GM12872 (cell line): ENCODE results near the gene OSGEP.

Experiments
- TF ChIP-seq, protein P1 (sequence below): IDR thresholded peaks from 3 replicates; pipeline ENCODE4 v1.5.1; 2011; ENCODE audit warnings: low read depth, mild to moderate bottlenecking, low read length, moderate library complexity; ENCODE audit not compliant: insufficient read depth

The OSGEP gene

DNA sequence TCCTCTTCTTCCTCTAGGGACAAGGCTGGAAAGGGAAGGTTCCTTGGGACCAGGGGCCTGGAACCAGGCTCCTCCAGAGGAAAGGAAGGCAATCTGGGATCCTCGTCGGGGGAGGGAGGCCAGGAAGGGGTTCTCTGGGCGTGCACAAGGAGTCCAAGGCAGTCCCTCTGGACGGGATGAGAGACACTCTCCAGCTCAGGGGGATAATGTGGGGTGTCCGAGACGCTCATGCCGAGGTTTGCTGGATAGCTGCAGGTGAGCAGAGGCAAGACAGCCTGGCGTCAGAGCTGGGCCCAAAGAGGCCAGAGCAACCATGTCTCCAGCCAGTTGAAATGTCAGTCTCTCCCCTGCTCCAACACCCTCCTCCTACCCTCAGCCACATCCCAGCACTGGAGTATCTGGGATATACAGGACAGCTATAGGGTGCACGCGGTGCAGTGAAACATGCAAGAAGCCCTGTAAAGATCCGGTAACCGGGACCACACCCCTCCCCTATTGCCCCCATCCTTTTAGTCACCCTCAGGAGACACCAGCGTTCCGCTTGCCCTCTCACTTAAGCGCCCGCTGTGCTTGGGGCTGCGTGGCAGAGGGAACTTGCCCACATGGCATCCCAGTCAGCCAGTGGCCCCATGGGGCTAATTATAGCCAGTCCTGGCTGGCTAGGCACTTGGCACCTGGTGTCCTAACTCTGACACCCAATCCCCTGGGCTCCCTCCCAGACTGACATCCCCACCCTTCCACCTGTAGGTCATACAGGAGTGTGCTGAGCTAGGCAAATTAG lies 18.8 kb downstream of the OSGEP start, which contains the start of gene KLHL33:
TSS of gene KLHL33 (minus strand) at position 585 of the 781 bp plus-strand sequence. CDS start at position 230, 355 bp downstream.
- TF ChIP-seq, protein P1, sequence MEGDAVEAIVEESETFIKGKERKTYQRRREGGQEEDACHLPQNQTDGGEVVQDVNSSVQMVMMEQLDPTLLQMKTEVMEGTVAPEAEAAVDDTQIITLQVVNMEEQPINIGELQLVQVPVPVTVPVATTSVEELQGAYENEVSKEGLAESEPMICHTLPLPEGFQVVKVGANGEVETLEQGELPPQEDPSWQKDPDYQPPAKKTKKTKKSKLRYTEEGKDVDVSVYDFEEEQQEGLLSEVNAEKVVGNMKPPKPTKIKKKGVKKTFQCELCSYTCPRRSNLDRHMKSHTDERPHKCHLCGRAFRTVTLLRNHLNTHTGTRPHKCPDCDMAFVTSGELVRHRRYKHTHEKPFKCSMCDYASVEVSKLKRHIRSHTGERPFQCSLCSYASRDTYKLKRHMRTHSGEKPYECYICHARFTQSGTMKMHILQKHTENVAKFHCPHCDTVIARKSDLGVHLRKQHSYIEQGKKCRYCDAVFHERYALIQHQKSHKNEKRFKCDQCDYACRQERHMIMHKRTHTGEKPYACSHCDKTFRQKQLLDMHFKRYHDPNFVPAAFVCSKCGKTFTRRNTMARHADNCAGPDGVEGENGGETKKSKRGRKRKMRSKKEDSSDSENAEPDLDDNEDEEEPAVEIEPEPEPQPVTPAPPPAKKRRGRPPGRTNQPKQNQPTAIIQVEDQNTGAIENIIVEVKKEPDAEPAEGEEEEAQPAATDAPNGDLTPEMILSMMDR, result no peak

DNA sequence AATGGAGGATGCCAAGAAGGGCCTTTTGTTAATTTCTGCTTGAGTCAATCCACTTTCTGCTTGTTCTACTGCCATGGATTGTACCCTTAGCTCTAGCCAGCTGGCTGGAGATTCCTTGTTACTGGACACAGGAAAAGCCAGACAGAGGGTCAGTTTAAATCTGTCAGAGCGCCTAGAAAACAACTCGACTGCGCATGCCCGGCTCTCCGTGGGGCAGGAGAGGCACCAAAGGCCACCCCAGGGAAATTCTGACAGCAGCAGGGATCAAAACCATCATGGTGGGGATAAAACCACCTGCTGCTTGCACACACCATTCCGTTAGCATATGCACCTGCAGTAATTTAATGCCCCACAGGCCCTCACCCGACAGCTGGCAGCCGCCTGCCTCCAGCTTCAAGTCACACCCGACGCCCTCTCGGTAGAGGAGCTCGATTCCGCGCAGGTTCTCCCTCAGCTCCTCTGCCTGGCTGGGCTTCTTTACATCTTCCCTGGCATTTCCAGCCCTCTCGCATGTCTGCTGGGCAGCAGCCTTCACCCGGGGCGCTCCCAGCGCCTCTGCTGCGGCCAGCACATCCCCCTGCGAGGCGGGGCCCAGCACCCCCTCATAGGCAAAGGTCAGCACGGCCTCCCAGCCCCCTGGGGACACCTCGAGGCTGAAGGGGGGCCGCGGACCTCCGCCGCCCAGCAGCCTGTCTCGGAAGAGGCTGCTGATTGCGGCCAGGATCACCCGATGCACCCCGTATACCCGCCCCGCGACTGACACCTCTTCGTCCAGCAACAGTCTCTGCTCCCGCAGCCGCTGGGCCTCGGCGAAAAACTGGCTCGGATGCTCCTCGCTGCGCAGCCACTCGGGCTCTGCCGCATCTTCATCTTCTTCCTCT lies 19.7 kb downstream of the OSGEP start:
- TF ChIP-seq, protein P1, result no peak

DNA sequence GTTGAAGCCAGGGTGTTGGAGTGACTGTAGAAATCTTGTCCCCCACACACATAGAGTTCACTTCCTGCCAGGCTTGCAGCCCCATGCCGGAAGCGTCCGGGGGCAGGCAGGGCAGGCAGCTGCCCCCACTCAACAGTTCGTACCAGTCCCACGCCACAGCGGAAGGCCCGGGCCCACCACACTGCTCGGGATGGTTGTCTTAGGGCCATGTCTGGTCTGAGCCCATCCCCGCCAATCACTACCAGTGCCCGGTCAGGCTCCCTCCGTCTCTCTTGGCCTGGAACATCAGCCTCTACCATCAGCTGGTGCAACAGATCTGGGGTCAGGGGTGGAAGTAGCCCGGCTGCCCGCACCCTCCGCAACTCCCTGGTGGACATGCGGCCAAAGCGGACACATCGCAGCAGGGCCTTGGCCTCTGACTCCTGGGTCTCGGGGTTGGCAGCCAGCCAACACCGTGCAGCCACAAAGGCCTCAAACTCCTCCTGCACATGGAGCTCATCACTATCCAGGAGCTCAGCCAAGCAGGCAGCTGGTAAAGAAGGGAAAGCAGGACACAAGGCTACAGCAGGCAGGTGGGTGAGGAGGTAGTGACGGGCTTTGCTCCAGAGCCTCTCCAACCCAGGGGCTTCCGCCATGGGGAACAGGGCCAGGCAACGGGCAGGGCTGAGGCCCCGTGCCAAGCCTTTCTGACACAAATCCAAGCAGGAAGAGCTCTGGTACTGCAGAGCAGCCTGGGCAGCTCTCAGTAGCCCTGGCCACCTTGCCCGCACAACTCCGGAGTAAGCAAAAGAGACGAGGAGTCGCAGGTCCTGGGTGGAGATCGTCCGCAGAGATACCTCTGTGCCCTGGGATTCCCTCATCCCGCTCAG lies 24.6 kb downstream of the OSGEP start:
- TF ChIP-seq, protein P1, result no peak

DNA sequence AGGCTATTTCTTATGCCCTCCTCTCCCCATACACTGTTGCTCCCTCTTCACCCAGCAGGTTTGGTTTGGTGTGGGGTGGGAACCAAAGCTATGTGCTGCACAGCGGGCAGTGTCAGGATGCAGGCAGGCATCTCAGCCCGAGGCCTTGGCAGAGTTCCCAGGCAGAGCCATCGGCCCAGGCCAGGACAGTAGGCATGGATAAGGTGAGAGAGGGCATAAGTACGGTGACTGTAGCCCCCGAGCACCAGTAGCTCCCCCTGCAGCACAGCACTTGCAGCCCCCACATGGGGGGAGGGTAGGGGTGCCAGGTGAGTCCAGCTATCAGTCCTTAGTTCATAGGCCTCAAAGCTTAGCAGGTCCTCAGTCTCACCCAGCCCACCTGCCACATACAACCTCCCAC lies 25.8 kb downstream of the OSGEP start:
- TF ChIP-seq, protein P1, result no peak

DNA sequence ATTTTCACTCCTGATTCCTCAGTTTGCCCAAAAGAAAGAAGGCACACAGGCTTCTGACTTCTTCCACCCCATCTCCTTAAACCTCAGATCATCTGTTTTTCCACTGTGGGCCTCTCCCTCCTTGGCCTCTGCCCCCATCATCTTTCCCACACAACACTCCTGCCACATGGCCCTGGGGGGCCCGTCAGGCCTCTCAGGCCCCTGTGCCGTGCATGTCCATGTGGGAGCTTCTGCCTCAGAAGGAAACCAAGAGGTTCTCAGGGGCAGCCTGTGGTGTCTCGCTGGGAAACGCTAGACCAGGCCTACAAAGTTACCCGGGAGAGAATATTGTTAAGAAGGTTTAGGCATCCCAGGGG lies 26.6 kb downstream of the OSGEP start:
- TF ChIP-seq, protein P1, result no peak

DNA sequence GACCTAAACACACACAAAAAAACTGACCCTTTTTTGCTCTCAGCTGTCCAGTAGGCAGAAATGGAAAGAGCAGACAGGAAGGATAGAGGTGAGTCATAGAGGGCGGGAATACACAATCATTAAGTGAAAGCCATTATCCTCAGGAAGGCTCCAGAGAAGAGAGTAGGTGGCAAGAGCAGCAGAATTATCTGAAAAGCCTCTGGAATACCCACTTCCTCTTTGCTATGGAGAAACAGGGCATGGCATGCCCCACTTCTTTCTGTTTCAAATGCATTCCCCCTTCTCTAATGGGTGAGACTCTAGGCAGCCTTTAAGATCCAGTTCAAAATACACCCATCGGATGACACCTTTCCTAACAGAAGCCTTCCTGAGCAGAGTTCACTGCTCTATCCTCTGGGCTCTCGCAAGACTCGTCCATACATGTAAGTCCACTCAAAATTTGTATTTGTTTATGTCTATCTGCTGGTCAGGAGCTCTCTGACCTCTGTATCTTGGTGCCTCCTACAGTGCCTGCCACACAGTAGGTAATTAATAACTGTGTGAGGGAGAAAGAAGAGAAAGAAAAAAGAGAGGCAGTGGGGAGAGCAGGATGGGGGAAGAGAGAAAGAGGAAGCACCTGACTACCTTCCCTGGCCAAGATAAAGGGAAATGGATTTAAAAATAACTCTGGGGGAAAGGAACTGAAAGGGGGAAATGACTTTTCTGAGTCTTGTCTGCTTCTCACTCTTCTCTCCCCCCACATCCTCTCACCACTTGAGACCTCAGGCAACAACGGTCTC lies 27.2 kb downstream of the OSGEP start:
- TF ChIP-seq, protein P1, result no peak
